ENCODE results near the gene PEX5L.
A peak's percentile ranks its signal among the peaks of the same experiment; 100 is the strongest.
"Not testable (repeated sequence)": the region's sequence is repeated elsewhere in the genome, so short reads cannot be mapped to it uniquely, and the experiment has no call there.

PEX5L gene, protein sequence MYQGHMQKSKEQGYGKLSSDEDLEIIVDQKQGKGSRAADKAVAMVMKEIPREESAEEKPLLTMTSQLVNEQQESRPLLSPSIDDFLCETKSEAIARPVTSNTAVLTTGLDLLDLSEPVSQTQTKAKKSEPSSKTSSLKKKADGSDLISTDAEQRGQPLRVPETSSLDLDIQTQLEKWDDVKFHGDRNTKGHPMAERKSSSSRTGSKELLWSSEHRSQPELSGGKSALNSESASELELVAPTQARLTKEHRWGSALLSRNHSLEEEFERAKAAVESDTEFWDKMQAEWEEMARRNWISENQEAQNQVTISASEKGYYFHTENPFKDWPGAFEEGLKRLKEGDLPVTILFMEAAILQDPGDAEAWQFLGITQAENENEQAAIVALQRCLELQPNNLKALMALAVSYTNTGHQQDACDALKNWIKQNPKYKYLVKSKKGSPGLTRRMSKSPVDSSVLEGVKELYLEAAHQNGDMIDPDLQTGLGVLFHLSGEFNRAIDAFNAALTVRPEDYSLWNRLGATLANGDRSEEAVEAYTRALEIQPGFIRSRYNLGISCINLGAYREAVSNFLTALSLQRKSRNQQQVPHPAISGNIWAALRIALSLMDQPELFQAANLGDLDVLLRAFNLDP

DNA sequence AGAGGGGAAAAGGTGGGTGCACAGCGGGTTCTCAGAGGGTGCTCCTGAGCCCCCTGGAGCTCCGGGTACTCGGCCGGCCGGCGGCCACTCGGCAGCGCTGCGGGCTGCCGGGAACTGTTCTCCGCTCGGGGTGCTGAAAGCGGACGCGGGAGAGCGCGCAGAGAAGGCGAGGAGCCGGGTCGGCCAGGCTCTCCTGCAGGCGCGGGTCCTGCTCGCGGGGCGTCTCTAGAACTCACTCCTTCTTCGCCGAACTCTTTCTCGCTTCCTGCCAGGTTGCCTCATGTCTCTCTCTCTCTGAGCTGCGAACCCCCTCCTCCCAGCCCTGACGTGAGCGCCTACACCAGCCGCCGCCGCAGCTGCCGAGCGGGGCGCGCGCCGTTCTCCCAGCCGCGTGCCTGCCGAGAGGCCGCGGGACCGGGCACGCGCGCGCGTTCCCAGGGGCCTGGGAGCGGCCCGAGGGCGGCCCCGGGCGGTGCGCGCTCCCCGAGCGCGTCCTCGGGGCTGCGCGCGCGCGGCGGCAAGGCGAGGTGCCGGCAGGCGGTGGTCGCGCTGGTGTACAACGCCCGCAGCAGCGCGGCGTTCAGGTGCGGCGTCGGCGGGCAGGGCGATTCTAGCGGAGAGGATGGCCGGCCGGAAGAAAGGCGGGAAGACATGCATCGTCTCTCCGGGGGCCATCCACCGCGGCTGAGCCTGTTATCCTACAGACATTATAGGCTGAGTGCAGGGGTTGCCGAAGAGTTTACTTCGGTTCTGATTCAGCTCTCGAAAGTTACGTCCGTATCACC lies at the start of gene PEX5L:
Gene PEX5L (minus strand): TSS at position 267 of the 785 bp plus-strand sequence. CDS start 338 bp downstream, outside the sequence.
- peak; percentile 38 for DNase-seq (ENCODE audit: low spot score)

DNA sequence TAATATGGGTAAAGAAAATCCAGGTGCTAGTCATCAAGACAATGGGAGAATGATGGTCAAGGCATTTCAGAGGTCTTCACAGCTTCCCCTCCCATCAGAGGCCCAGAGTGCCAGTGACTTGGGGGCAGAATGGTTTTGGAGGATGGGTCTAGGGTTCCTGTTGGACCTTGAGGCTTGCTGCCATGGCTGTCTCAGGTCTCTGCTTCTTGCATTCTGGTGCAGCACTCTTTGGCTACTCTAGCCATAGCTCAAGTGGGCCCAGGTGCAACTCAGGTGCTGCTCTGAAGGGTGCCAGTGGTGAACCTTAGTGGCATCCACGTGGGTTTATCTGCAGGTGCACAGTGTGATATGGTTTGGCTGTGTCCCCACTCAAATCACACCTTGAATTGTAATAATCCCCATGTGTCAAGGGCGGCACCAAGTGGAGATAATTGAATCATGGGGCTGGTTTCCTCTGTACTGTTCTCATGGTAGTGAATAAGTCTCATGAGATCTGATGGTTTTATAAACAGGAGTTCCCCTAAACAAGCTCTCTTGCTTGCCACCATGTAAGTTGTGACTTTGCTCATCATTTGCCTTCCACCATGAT lies 48.5 kb upstream of the PEX5L start:
- peak; percentile 13 for DNase-seq (ENCODE audit: low spot score)

DNA sequence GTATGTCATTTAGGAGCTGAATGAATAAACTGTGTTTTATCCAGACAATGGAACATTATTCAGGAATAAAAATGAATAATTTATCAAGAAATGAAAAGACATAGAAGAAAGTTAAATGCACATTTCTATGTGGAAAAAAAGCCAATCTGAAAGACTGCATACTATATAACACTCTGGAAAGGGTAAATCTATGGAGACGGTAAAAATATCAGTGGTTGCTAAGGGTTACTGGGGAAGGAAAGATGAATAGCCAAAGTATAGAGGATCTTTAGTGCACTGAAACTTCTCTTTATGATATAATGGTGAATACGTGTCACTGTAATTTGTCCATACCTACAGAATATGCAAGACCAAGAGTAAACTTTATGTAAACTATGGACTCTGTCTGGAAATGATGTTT lies 46.0 kb upstream of the PEX5L start:
- DNase-seq (ENCODE audit: low spot score), result no peak

DNA sequence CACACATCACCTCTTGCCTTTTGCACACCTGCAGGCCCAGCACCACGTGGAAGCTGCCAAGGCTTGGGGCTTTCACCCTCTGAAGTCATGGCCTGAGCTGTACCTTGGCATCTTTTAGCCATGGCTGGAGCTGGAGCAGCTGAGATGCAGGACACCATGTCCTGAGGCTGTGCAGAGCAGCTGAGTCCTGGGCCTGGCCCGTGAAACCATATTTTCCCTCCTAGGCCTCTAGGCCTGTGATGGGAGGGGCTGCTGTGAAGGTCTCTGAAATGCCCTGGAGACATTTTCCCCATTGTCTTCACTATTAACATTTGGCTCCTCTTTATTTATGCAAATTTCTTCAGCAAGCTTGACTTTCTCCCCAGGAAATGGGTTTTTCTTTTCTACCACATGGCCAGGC lies 41.9 kb upstream of the PEX5L start:
- no peak for DNase-seq (ENCODE audit: low spot score)

DNA sequence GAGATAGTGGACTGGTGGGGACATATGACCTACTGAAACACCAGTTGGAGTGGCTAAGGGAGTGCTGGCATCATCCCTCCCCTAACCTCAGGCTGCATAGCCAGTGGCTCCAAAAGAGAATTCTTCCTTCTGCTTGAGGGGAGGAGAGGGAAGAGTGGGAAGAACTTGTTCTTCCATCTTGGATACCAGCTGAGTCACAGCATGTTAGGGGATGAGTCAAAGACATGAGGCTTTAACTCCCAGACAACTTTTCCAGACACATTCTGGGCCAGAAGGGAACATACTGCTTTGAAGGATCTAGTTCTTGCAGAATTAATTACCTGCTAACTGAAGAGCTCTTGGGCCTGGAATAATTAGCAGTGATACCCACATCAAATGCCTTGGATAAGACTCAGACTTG lies 36.8 kb upstream of the PEX5L start:
- DNase-seq (ENCODE audit: low spot score), result no peak

GRCh38 chr3:180072786-180073185 lies 36.0 kb upstream of the PEX5L start:
- no peak for DNase-seq (ENCODE audit: low spot score)

- no peak for DNase-seq (ENCODE audit: low spot score)
These were observed 34.2 kb upstream of the PEX5L start for GRCh38 chr3:180070925-180071324.

DNA sequence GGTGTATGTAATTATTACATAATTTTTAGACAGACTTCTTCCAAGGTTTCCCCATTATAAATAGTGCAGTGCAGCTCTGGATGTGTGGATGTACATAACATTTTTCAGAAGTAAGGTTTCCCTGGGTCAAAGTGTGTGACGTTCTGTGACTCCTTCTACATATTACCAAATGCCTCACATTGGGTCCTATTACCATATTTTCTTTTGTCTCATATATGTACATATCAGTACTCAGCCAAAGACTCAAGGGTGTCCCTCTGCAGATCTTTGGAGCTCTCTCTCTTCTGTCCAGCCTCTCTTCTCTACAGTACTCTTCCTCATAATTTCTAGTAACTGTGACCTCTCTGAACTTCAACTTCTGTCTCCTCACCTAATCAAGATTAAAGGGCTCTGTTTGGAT lies 31.3 kb upstream of the PEX5L start:
- no peak for DNase-seq (ENCODE audit: low spot score)

DNA sequence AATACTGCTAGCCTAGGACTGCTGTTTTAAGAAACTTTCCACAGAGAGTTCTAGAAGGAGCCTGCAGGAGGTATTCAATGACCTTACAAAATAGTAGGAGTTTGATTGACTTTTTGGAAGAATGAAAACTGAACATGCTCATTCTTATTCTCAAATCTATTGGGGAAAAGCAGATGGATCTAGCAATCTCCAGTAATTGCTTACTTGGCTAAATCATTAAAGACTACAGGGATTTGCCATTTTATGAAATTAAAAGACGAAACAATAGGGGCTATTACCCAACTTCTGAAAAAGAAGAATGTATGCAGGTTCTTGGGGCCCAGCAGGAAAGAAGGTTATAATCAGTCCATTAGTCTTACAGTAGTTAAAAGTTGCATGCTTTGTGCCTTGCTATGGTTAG lies 29.9 kb upstream of the PEX5L start:
- no peak for DNase-seq (ENCODE audit: low spot score)

GRCh38 chr3:180063783-180064182 lies 27.0 kb upstream of the PEX5L start:
- DNase-seq (ENCODE audit: low spot score), result no peak

GRCh38 chr3:180062771-180063170 lies 26.0 kb upstream of the PEX5L start:
- DNase-seq (ENCODE audit: low spot score), result no peak

DNA sequence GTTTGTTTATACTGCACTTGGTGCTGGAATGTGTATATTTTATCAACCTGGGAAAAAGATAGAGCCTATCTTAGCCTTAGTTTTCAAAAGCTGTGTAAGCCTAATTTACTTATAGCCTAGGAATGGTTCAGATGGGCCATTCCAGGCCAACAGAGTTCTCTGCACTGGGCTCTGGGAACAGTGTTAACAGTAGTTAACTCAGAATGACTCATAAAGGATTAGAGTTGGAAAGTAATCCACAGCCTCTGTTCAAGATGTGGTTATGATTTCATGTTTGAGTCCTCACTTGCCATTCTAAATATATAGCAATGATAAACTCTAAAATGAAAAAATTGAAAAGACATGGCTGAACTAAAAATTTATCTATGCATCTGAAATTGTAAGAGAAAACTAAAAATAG lies 22.6 kb upstream of the PEX5L start:
- no peak for DNase-seq (ENCODE audit: low spot score)

DNA sequence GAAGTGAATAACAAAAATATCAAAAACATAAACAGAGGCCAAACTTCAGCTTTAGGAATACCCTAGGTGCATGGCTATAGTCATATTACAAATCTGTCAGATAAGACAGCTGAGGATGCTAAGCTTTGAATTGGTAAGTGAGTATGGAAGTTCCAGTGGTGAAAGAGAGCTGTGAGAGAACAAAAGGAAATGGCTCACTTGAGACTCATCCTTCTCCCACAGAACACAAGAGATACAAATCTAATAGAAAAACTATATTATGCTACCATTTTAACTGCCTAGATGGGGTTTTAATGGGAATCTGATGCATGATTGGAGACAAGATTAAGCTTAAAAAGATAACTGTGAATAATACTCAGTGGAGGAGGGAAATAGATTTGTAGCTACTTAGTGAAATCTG lies 21.5 kb upstream of the PEX5L start:
- no peak for DNase-seq (ENCODE audit: low spot score)

- DNase-seq (ENCODE audit: low spot score), result not testable (repeated sequence)
These were observed 18.9 kb upstream of the PEX5L start for GRCh38 chr3:180055656-180056055.

DNA sequence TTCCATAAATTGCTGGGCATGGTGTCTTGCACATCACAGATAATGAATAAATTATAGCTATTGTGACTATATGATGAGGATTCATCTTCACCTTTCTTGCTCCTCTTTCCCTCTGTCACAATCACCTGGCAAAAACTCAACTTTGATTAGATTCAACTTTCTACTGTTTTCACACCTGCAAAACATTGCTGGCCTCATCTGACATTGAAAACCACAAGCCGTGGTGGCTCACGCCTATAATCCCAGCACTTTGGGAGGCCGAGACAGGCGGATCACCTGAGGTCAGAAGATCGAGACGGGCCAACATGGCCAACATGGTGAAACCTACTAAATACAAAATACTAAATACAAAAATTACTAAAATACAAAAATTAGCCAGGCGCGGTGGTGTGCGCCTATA lies 12.7 kb upstream of the PEX5L start:
- no peak for DNase-seq (ENCODE audit: low spot score)

GRCh38 chr3:180048840-180049239 lies 12.1 kb upstream of the PEX5L start:
- no peak for DNase-seq (ENCODE audit: low spot score)

GRCh38 chr3:180048103-180048502 lies 11.4 kb upstream of the PEX5L start:
- DNase-seq (ENCODE audit: low spot score), result no peak

DNA sequence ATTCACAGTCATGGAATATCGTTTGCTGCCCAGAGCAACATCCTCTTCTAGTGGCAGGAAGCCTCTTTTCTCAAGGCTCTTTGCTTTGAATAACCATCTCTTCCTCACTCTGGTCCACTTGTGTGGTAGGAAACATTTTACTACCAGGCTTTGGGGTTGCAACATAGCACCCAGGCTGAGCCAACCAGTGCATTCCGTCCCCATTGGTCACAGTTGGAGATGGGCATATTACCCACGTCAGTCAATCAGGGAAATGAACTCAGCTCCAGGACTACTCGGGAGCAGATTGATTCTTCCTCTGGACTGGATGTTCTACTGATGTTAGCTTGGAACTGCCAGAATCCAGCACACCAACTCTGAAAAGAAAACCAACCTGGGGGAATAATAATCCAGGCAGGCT lies 4.2 kb upstream of the PEX5L start:
- no peak for DNase-seq (ENCODE audit: low spot score)

DNA sequence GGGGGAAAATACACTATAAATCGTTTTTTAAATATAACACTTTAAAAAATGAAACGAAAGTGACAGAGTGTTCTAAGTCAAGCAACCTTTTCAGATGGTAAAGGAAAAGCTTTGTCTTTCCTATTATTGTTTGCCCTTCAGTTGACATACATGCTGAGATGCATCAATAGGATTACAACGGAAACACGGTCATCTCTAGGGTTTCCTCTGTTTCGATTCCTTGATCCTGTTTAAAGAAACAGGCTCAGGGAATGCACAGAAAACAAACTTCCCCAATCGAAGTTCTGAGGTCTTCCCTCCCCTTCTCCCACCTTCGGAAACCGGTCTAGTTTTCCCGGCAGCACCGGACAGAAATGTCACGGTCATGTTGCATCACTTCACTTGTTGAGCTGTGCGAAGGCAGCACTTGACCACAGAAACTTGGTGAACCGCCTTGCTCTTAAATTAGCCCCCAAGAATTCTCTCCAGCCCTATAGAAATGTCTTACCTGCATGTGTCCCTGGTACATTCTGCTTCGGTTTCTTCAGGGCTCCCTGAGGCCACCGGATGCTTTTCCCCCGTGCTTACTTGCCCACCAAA lies 556 bp downstream of the PEX5L start:
- DNase-seq (ENCODE audit: low spot score), result no peak

DNA sequence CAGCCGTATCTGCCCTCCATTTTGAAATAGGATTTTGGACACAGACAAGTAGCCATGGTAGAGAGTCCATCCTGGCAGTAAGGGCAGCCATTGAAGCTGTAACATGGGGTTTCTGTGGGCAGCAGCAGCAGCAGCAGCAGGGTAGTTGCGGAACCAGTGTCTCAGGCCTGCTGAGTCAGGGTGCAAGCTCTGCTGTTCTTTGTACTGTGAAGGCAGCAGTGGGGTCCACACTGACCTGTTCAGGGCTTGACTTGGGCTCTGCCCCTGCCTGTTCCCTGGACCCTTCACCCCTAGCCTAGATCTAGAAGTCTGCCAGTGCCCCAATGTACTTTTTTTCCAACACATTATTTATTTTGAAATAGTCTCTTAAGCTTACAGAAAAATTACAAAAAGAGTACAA lies 9.7 kb downstream of the PEX5L start:
- DNase-seq (ENCODE audit: low spot score), result no peak

- DNase-seq (ENCODE audit: low spot score), result no peak
These were observed 18.2 kb downstream of the PEX5L start for GRCh38 chr3:180018543-180018942.

DNA sequence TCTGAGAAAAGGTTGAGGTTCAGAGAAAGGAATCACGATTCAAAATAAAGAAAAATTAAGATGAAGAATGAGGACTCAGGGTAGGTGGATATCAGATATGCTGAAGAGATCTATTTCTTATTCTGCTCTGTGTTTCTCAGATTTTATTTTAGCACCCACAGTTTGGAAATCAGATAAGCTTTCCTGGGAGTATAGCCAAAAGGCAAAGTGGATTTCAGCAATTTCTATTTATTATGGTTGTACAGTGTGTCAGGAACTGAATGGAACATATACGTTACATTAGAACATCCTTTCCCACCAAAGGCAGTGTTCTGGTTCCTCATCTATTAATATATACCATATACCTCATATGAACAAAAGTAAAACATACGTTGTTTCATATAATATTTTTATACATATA lies 18.9 kb downstream of the PEX5L start:
- no peak for DNase-seq (ENCODE audit: low spot score)
